Activated gamma-delta T cell treated with Interleukin-2 at 50 U/mL for 16 hours (primary cell): ENCODE data around the gene VWA5B2.
"Not testable (repeated sequence)": the region's sequence is repeated elsewhere in the genome, so short reads cannot be mapped to it uniquely, and the experiment has no call there.

Source experiments
- DNase-seq: peaks from one replicate; pipeline ENCODE4 v3.0.0-alpha.2; 2020

The VWA5B2 gene

DNA sequence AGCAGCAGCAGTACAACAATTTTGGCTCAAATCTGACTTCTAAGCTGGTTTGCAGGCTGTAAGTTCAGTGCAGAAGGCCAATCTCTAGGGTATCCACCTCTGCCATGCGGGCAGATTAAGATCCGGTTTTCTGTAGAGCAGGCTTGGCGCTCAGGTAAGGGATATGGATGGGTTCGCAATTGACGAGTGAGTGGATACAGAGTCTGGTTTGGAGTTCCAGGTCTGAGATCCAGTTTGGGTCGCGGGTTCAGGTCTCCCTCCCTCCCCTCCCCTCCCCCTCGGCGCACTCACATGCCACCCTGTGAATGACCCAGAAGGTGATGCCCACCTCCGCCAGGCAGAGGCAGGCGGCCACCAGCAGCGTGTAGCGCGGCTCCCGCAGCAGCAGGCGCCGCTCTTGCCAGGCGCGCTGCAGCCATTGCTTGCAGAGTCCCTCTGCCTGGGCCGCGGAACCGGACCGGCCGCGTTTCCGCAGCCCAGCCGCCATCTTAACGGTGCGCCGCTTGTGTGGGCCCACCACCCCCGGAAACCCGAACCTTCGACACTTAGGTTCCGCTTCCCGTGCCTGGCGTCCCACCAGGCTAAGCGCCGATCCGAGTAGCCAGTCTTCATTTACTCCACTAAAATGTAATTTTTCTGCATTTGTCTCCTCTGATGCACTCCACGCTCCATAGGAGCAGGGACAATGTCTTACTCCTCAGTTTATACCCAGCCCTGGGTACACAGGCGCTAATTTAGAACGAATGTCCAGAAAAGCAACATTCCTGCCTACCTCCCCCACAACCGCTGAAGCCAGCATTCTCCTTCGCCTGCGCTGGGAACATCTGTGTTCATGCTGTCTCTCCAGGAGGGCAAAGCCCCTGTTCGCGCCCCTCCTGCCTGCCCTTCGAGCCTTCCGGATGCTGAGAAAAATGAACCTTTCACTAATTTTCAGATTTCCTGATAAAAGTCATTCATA lies 19.3 kb downstream of the VWA5B2 start, which contains the start of gene ALG3:
ALG3 (minus strand) TSS at position 509 of the 958 bp plus-strand sequence; CDS start at position 487, 22 bp downstream.
- DNase-seq = peak; percentile 86

DNA sequence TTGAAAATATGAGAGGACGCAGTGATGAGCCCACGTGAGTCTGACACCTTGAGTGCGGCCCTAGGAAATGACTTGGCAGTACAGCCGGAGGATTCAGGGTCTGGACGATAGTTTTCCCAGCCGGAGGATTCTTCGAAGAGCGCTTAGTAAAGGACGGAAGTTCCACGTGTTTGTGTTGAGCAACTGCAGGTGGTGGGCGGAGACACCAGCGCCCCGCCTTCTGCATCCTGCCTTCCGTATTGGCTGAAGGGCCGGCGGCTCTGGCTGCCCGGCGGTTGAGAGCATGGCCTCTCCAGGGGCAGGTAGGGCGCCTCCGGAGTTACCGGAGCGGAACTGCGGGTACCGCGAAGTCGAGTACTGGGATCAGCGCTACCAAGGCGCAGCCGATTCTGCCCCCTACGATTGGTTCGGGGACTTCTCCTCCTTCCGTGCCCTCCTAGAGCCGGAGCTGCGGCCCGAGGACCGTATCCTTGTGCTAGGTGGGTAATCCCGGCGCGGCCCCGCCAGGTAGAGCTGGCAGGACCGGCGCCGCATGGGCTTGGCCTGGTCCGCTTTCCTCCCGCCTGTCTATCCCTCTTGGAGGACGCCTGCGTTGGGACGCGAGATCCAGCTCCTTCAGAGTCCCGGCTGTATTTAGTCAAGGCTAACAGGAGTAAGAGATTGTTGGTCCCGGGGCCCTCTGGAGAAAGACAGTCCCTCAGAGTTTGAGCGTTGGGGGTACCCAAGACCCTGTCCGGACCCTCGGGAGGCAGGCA lies 20.2 kb downstream of the VWA5B2 start, which contains the start of gene EEF1AKMT4:
EEF1AKMT4 (plus strand) TSS at position 261 of the 755 bp plus-strand sequence; CDS start at position 284, 23 bp downstream.
- peak; percentile 95 for DNase-seq

DNA sequence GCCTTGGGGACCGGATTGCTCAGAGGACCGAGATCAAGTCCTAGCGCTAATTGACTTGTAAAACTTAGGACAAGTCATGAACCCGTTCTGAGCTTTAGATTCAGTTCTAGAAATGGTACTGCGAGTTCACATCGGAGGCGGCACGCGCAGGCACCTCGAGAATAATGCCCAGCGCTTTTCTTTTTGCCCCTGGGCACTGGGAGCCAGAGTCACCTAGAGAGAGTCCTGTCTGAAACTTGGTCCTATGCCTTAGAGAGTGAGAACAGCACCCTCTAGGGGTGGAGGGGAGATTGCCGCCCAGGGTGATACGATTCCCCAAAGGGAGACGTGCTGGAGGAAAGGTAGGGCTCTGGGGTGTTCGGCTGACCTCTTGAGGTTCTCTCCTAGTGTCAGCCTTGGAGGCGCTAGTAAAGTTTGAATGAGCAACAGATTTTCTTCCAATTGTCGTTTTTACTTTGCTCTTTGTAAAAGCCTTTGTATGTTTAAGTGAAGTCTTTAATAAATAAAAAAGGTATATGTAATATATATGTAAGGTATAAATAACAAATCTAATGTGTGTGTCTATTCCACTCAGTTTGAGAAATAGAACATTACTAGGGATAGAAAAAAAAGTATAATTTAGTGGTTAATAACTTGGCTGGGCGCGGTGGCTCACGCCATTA lies 20.9 kb downstream of the VWA5B2 start:
- DNase-seq = peak; percentile 90

DNA sequence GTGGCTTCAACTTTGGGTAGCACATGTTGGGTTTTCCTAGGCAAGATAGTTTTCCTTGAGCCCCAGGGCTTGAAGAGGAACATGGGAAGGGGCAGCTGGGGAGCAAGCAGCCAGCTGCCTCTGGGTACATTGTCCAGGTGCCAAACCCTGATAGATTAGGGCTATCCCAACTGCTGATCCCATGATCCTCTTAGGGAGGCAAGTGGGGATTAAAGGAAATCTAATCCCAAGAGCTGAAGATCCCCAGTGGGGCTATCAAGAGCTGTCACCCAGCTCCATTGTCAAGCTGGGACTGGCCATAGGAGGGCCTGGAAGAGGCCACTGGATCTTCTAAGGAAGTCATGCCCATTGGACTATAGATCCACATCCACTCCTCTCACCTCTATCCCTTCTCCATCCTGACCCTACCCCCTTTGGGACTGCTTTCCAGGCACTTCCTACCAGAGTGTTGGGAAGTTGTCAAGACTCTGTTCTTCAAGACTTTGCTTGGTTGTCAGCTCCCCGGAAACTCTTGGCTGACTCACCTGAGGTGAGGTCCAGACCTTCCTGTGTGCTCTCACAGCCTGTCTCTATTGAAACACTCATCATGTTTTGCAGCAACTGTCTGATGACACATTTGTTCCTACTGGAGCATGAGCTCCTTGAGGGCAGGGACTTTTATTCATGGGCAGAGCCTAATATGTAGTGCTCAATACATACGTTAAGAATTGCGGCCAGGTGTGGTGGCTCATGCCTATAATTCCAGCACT lies 26.1 kb downstream of the VWA5B2 start:
- DNase-seq = no peak

DNA sequence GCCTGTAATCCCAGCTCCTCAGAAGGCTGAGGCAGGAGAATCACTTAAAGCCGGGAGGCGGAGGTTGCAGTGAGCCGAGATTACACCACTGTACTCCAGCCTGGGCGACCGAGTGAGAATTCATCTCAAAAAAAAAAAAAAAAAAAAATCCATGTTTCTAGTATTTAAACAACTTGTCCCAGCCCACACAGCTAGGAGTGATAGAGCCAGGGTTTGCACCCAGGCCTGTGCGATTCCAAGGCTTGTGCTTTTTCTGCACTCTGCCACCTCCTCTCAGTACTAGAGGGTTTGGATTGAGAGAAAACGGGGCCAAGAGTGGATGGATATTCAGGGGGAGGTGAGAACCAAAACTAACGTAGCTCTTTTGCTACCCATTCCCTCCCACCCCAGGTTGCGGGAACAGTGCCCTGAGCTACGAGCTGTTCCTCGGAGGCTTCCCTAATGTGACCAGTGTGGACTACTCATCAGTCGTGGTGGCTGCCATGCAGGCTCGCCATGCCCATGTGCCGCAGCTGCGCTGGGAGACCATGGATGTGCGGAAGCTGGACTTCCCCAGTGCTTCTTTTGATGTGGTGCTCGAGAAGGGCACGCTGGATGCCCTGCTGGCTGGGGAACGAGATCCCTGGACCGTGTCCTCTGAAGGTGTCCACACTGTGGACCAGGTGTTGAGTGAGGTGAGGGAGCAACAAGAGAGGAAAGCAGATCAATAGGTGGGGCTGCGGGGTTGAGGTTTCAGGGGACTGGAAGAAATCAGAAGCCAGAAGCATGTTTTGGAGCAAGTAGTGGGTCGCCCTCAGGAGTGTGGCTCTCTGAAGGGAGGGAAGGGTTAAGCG lies 27.9 kb downstream of the VWA5B2 start:
- DNase-seq = no peak

DNA sequence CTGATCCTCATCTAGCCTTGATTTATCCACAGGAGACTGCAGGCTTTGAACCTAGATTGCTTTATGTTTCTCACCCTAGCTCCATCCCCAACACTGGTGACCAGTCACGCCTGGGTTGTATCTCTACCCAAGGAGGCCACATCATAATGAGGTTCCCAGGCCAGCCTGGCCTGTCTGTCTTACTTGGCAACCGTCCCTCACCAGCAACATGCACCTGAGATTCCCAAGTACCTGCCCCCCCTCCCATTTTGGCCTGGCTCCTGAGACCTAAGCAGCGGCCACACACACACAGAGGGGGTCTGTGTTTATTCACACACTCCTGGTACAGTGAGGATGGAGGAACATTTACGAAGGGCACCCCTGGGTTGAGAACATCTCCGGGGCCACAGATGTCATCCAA lies 29.5 kb downstream of the VWA5B2 start:
- DNase-seq = no peak

DNA sequence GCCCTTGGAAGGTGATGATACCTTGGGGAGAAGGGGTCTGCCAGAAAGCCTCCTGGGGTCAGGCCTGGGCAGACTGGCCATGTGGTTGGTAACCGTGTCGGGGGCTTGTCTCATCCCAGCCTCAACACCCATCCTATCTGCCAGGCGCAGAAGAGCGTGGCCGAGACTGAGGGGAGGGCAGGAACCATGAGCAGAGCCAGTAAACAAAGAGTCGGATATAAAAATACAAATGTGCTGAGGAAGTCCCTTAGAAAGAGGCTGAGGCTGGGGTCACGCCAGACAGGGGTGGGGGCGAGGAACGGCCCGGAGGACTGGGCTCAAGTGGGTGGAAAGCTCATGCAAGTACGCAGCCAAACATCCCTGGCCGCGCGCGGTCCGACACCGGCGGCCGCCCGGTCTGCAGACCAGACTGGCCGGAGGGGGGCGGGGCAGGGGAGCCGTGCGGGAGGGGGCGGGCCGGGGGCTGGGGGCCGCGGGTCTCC lies 30.1 kb downstream of the VWA5B2 start:
- DNase-seq = no peak

DNA sequence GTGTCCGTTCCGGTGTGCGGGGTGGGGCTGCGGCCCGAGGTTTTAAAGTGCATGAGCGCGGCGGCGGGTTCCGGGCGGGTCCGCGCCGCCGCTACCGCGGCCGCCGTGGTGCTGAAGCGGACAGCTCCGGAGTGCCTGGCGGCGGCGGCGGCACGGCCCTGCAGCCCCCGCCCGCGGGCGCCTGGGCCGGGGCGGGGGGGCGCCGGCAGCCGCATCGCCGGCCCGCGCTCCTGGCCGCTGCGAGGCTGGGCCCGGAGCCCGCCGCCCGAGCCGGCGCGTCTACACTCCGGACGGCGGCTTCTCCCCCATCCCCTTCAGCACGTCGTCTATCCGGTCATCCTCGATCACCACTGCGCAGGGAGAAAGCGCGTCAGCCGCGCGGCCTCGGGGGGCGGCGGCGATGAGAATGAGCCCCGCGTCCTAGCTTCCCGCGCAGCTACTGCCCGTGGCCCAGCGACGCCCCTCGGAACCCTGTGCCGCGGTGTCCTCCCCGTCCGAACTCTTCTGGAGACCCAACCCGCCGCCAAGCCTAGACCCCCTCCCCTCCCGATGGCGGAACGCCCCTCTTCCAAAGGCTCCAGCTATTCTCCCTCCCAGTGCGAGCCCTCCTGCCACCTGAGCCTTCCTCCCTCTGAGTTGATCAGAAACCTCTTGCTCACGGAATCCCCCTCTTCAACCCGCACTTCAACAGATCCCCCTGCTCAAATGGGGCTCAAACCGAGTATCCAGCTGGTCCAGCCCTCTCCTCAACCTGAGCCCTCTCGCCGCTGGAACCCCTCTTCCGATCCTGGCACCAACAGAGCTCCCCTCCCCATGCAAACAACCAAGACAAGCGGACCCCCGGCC lies 30.7 kb downstream of the VWA5B2 start:
- DNase-seq = peak; percentile 25

DNA sequence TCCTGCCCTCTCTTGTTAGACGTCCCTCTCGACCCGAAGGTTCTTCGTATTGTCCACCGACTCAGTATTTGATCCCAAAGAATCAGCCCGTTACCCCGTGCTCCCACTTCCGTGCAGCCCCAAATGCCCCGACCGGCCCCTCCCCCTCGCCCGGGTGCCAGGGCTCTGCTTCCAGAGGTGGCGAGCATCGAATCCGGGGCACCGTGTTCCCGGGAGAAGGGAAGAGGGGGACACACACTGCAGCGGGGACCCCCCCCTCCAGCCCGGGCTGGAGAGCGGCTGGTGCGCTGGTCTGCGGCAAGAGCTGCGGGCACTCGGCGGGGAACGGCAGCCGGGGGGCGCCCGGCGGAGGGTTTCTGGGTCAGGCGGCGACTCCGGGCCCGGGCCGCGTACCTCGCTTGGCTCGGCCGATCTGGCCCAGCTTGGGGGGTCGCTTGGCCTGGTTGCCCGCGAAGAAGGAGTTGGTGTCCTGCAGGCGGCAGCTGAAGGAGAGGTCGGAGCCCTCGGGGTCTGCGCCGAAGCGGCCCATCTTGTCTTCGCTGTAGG lies 31.4 kb downstream of the VWA5B2 start:
- DNase-seq = no peak

DNA sequence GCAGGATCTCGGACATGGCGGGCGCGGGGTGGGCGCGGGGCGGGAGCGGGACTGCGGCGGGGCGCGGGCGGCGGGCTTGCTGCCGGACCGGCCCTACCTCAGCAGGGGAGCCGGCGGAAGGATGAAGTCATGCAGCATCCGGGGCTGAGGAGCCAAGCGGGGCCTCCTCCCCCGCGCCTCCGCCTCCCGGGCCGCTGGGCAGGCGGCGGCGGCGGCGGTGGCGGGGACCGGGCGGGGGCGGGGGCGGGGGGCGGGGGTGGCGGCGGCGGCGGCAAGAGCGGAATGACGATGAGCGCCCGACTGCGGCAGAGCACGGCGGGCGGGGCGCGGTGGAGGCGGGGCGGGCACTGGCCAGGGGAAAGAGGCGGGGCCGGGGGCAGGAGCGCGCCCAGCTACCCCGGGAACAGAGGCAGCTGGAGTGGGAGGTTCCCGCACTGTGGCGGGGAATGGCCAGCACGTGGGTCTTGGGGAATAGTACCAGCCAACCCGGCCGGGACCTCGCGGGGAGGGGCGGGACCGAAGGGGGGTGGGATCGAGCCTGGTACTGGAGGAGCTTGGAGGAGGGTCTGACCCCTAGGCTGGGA lies 32.0 kb downstream of the VWA5B2 start, which contains the start of gene CAMK2N2:
CAMK2N2 (minus strand) TSS at position 284 of the 584 bp plus-strand sequence; CDS start at position 16, 268 bp downstream.
- DNase-seq = peak; percentile 38

DNA sequence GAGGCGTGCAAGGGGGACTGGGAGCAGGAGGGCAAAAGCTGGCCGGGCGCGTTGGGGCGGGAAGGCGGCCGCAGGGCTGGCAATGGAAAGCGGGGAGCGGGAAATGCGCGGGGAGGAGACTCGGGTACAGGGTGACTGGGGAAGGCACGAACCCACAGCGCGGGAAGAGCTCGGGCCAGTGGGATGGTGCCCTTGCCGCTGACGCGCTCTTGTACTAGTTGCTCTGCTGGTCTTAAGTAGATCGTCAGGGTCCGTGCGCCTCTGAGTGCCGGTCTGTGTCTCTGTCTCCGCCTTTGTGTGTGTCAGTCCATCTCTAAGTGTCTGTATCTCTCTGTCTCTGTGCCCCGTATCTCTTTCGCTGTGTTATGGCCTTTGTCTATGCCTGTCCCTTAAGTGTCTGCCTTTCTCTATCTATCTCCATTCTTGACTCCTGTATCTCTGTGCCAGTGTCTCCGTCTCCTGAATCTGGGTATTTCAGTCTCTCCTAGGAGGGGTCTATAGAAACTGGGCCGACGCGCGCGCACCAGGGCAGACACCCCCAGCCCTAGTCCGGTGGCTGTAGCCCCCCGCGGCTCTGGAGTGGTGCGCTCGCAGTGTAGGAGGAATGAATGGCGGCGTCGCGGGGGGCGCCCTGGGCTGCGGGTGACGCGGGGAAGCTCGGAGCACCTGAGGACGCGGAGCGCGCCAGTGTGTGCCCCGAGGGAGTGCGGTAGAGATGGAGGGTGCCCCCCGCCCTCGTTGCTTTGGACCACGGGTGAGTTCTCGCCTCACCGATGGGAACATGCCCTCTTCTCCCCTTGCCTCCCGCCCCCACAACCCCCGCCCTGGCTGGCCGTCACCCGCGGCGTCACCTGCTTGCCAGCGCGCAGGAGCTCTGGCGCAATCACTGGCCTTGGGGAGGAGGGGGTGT lies 32.7 kb downstream of the VWA5B2 start:
- no peak for DNase-seq

DNA sequence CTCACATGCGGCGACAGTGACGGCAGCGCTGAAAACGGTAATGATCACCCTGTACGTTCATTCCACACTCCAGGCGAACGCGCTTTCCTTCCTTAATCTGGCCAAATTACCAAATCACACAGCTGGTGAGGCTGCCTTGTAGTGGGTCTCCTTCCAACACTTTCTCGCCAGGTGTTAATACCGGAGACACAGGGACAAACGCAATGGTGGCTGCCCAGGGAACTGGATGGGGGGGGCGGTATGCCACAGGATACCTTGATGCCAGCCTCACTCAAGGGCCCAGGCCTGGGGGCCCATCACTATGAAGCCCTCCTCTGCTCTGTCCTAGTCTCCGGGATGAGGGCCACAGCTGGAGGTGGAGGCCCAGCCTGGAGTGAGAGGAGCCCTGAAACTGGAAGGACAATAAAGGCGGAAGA lies 33.4 kb downstream of the VWA5B2 start:
- DNase-seq = no peak

DNA sequence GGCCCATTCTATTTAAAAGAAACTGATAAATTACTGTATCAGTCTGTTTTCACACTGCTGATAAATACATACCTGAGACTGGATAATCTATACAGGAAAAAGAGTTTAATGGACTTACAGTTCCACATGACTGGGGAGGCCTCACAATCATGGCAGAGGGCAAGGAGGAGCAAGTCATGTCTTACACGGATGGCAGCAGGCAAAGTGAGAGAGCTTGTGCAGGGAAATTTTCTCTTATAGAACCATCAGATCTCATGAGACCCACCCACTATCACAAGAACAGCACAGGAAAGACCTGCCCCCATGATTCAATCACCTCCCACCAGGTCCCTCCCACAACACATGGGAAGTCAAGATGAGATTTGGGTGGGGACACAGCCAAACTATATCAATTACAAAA lies 37.9 kb downstream of the VWA5B2 start:
- DNase-seq = not testable (repeated sequence)

DNA sequence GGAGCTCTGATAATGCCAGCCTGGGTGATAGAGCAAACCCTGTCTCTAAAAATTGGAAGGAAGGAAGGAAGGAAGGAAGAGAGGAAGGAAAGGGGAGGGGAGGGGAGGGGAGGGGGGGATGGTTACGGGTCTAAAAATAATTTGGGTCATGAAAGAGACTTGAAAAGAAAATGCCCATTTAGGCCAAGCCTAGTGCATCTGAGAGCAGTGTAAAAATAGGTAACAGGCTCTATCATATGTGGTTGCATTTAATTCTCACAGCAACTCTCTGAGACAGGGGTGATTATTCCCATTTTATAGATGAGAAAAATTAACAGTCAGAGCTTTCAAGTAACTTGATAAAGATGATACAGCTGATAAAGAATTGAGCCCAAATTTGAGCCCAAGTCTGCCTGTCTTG lies 42.9 kb downstream of the VWA5B2 start:
- no peak for DNase-seq

DNA sequence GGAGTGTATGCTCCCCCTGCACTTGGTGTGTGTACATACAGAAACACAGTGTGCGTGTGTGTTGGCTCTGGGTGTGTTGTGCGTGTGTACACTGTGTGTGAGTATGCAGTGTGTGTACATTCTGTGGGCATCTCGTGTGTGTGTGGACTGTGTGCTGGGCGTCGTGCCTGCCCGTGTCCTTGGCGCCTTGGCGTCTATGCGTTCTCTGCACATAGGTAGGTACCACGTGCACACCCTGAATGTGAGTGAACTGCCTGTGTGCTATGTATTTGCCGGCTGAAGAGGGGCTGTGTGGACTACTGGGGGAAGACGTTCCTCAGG lies 46.0 kb downstream of the VWA5B2 start:
- DNase-seq = no peak

DNA sequence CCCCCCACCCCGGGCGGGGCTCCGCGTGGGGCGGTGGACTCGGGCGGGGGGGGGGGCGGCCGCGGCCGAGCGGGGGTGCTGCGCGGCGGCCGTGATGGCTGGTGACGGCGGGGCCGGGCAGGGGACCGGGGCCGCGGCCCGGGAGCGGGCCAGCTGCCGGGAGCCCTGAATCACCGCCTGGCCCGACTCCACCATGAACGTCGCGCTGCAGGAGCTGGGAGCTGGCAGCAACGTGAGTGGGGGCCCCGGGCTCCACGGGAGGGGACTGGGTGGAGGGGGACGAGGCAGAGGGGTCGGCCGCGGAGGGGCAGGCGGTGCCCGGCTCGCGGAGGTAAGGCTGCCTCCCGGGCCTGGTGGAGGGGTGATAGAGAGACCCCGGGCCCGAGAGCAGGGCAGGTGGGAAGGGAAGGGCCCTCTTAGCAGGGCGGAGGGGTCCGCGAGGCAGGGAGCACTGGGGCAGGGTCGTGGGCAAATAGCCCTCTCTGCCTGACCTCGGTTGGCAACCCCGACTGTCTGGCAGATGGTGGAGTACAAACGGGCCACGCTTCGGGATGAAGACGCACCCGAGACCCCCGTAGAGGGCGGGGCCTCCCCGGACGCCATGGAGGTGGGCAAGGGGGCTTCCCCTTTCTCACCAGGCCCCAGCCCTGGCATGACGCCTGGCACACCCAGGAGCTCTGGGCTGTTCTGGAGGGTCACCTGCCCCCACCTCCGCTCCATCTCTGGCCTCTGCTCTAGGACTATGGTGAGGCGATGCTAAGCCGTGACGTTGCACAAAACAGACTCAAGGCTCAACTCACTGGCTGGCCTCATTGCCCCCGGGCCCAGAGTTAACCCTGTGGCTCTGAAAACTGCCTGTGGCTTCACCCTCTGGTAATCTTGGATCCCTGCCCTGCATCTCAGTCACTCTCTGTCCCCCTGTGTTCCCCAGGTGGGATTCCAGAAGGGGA lies 46.9 kb downstream of the VWA5B2 start, which contains the start of gene ECE2:
ECE2 (plus strand) TSS at position 62 of the 950 bp plus-strand sequence; CDS start at position 194, 132 bp downstream.
- DNase-seq = no peak

DNA sequence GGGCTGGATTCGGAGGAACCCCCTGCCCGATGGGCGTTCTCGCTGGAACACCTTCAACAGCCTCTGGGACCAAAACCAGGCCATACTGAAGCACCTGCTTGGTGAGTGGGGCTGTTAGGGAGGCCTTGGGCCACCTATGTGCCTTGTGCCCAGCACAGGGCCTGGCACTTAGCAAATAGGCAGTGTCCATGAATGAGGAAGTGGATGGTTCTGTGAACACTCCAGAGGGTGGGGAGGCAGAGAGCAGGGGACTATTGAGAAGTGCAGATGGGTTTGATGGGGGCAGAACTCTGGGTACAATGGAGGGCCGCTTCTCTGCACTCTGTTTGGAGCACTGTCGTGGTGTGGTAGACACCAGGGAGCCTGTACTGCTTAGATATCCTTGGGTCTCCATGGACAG lies 48.0 kb downstream of the VWA5B2 start:
- no peak for DNase-seq
